HG02981 (cell line): Measurements from ENCODE around the gene MLC1.
"Not testable (repeated sequence)": the region's sequence is repeated elsewhere in the genome, so short reads cannot be mapped to it uniquely, and the experiment has no call there.

Source experiments
- ATAC-seq: cut with Tn5 transposase; IDR thresholded peaks from one replicate; pipeline ENCODE4 v1.9.1; 2021; ENCODE audit warnings: mild to moderate bottlenecking, moderate library complexity; ENCODE audit not compliant: unreplicated experiment

MLC1 gene

GRCh38 chr22:50104141-50104544 is 18.9 kb upstream of the MLC1 start:
- ATAC-seq: no peak

GRCh38 chr22:50102946-50103345 is 17.7 kb upstream of the MLC1 start:
- ATAC-seq: no peak

GRCh38 chr22:50101870-50102565 is 16.8 kb upstream of the MLC1 start:
- no peak for ATAC-seq

GRCh38 chr22:50098052-50098451 is 12.8 kb upstream of the MLC1 start:
- no peak for ATAC-seq

GRCh38 chr22:50092342-50092741 is 7.1 kb upstream of the MLC1 start:
- ATAC-seq: no peak

- ATAC-seq: no peak
These were observed 6.0 kb upstream of the MLC1 start for GRCh38 chr22:50091092-50091768.

GRCh38 chr22:50090412-50090714 is 5.1 kb upstream of the MLC1 start:
- no peak for ATAC-seq

- no peak for ATAC-seq
These were observed 4.6 kb upstream of the MLC1 start, which contains the start of gene MOV10L1 for GRCh38 chr22:50089682-50090411. Gene MOV10L1, plus strand, starts transcription at chr22:50090006. Its CDS starts 83 bp downstream, at chr22:50090089.

GRCh38 chr22:50089231-50089630 is 4.0 kb upstream of the MLC1 start:
- ATAC-seq: no peak

GRCh38 chr22:50088096-50088495 is 2.9 kb upstream of the MLC1 start:
- no peak for ATAC-seq

- no peak for ATAC-seq
These were observed 2.4 kb upstream of the MLC1 start for GRCh38 chr22:50087646-50088045.

GRCh38 chr22:50086975-50087374 is 1.7 kb upstream of the MLC1 start:
- ATAC-seq: not testable (repeated sequence)

GRCh38 chr22:50086526-50086925 is 1.3 kb upstream of the MLC1 start:
- ATAC-seq: no peak

GRCh38 chr22:50084614-50085021 is 608 bp downstream of the MLC1 start:
- no peak for ATAC-seq

GRCh38 chr22:50084080-50084477 is 1.1 kb downstream of the MLC1 start:
- ATAC-seq: no peak

- ATAC-seq: no peak
These were observed 1.7 kb downstream of the MLC1 start for GRCh38 chr22:50083462-50084079.

- no peak for ATAC-seq
These were observed 2.2 kb downstream of the MLC1 start for GRCh38 chr22:50082961-50083461.

GRCh38 chr22:50082197-50082715 is 3.0 kb downstream of the MLC1 start:
- ATAC-seq: no peak

- no peak for ATAC-seq
These were observed 3.6 kb downstream of the MLC1 start for GRCh38 chr22:50081426-50082196.

- no peak for ATAC-seq
These were observed 5.2 kb downstream of the MLC1 start for GRCh38 chr22:50080077-50080465.
